Thyroid gland (tissue), 4 donors: Measurements from ENCODE around the gene ARHGAP4. TPM values are rescaled to one million over a fixed set of nuclear protein-coding genes. Genes with fewer than 3 reads are reported as not detected.

Source experiments
- DNase-seq, 2 donors: peaks; one replicate each; pipeline ENCODE4 v3.0.0-alpha.2; 2019
- H3K27ac ChIP-seq, 3 donors: fragments of 200-600 bp; sonication (generic); 1 replicate in 2 of 3; 2 replicates in 1 of 3; pipeline ENCODE4 v1.5.1; 2016 to 2019; ENCODE audit warnings: mild to moderate bottlenecking in 1 of 3, moderate library complexity in 1 of 3
- H3K27me3 ChIP-seq: fragments of 200-600 bp; sonication (generic); one replicate; pipeline ENCODE4 v1.5.1; 2019
- H3K36me3 ChIP-seq, 2 donors: fragments of 200-600 bp; sonication (generic); one replicate each; pipeline ENCODE4 v1.5.1; 2016 to 2019
- H3K4me1 ChIP-seq, 2 donors: fragments of 200-600 bp; sonication (generic); one replicate each; pipeline ENCODE4 v1.5.1; 2017 to 2019
- H3K4me3 ChIP-seq, 3 donors: fragments of 200-600 bp; sonication (generic); replicated peaks in 1 of 3; 1 replicate in 2 of 3; 2 replicates in 1 of 3; pipeline ENCODE4 v1.5.1; 2016; ENCODE audit warnings: mild to moderate bottlenecking in 1 of 3
- H3K9me3 ChIP-seq: fragments of 200-600 bp; sonication (generic); one replicate; pipeline ENCODE4 v1.5.1; 2017
- POLR2A ChIP-seq, 2 donors: fragments of 450-650 bp; IDR thresholded peaks; one replicate each; pipeline ENCODE4 v1.6.1; 2017; ENCODE audit warnings: antibody characterized with exemption in 2 of 2, mild to moderate bottlenecking in 2 of 2, moderate library complexity in 1 of 2
- WGBS, 2 donors: methylation state at CpG; one replicate each; pipeline ENCODE4 v1.1.5; 2017; 5-methylcytosine and 5-hydroxymethylcytosine counted together
- intact Hi-C: fragments of 100-400 bp; cut with DNase I; formaldehyde crosslinking; loops from one replicate; pipeline ENCODE4 v1.15.1; 2023
- total RNA-seq, 4 donors: library from RNA; depleted of rRNA; stranded (reverse); fragments of >200 nt; gene quantifications; one replicate each; pipeline ENCODE4 v1.2.3, GENCODE V29; 2016
- TF ChIP-seq, protein P1 (sequence below), 6 experiments: fragments of 200-600 bp in 3 of 6; fragments of 450-650 bp in 3 of 6; sonication (generic) in 3 of 6; IDR thresholded peaks; one replicate each; pipeline ENCODE4 v1.5.1; 2016 to 2019; ENCODE audit warnings: antibody characterized with exemption in 6 of 6, mild to moderate bottlenecking in 2 of 6, inconsistent platforms in 1 of 6, moderate library complexity in 1 of 6

The ARHGAP4 gene
- total RNA-seq = 10 to 100 TPM in 2 of 4 donors, 1 to 10 TPM in 2; 6.5 to 37.0 (median 12.2) TPM

DNA sequence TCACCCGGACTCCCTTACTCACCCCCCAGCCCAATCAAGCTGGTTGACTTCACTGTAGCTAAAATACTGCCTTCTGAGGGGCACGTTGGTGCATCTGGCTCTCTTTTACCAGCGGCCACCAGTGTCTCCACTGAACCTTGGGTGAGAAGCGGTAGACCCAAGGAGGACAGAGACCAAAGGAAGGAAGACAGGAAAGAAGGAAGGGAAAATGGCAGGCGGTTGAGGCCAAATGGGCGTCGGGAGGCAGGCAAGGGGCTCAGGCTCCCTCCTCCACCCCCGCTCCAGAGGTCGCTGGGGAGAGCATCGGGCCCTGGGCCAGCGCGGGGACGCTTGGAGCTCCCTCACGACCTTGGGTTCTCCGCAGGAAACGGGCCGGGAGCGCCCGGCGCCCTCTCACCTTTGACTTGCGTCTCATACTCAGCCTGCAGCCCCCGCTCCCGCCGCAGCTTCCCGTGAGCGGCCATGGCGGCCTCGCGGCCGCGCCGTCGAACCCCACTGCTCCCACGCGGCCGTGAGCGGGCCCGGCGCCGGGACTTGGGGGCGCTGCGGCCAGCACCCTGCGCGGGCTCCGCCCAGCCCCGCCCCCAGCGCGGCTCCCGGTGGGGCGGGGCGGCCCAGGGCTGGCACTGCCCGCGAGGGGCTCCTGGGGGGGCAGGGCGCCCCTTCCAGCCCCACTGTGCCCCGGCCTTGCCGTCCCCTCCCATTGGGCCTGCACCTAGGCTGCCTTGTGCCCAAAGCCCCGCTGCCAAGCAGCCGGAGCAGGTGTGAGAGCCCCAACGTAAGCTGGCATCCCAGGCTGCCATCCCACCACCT, at the start of gene ARHGAP4:
TSS of gene ARHGAP4 (minus strand) at position 526 of the 813 bp plus-strand sequence. CDS start at position 464, 62 bp downstream.
- peak within 1 kb of the TSS in 1 of 3 donors; percentile 49 for H3K4me3 ChIP-seq
- TF ChIP-seq, protein P1, sequence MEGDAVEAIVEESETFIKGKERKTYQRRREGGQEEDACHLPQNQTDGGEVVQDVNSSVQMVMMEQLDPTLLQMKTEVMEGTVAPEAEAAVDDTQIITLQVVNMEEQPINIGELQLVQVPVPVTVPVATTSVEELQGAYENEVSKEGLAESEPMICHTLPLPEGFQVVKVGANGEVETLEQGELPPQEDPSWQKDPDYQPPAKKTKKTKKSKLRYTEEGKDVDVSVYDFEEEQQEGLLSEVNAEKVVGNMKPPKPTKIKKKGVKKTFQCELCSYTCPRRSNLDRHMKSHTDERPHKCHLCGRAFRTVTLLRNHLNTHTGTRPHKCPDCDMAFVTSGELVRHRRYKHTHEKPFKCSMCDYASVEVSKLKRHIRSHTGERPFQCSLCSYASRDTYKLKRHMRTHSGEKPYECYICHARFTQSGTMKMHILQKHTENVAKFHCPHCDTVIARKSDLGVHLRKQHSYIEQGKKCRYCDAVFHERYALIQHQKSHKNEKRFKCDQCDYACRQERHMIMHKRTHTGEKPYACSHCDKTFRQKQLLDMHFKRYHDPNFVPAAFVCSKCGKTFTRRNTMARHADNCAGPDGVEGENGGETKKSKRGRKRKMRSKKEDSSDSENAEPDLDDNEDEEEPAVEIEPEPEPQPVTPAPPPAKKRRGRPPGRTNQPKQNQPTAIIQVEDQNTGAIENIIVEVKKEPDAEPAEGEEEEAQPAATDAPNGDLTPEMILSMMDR (IDR thresholded peaks at IDR 0.05) = no peak
- TF ChIP-seq POLR2A (IDR thresholded peaks at IDR 0.05) = no peak
- H3K36me3 ChIP-seq = no peaks in the 10 kb centered on the region
- 33 to 40% methylated on average over 4 to 9 of the region's 59 CpGs for WGBS, 2 donors
- H3K27ac ChIP-seq = peak within 1 kb of the TSS in 1 of 3 donors; percentile 83
- no peaks in the 10 kb centered on the region for H3K27me3 ChIP-seq
- peaks cover 4 to 20% of the 10 kb centered on the region in 2 donors for H3K4me1 ChIP-seq
- no peak for DNase-seq
- no peaks in the 10 kb centered on the region for H3K9me3 ChIP-seq
- intact Hi-C loops = no loop called here

DNA sequence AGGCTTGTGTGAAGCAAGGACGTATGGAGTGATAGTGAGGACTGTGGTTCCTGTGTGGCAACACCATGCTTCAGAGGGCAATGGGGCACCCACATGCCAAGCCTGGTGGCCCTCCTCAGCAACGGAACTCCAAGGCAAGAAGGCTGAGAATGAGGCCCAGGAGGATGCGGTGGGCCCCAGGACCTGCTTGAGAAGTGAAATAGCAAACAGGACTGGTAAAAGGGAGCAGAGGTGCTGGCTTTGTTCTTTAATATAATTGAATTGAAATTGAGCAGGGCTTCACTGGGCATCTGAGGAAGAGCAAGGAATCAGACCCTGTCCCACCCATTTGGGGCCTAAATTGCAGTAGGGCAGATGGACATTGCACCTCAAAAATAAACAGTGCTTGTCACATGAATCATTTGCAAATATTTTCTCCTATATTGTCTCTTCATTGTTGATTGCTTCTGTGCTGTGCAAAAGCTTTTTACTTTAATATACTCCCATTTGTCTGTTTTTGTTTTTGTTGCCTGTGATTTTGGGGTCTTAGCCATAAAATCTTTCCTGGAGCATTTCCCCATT, 48.7 kb upstream of the ARHGAP4 start:
- Histone ChIP-seq H3K9me3 (no peaks in the 10 kb centered on the region), H3K27ac (no peak overlapping the region), H3K36me3 (no peaks in the 10 kb centered on the region), H3K4me1 (peaks cover 1 to 12% of the 10 kb centered on the region in 2 donors), H3K27me3 (no peaks in the 10 kb centered on the region), H3K4me3 (no peak overlapping the region)
- 81 to 89% methylated on average over 3 of the region's 3 CpGs for WGBS, 2 donors
- intact Hi-C loops = no loop called here
- no peak for DNase-seq
- TF ChIP-seq POLR2A (IDR thresholded peaks at IDR 0.05) = no peak
- TF ChIP-seq, protein P1 (IDR thresholded peaks at IDR 0.05) = no peak

DNA sequence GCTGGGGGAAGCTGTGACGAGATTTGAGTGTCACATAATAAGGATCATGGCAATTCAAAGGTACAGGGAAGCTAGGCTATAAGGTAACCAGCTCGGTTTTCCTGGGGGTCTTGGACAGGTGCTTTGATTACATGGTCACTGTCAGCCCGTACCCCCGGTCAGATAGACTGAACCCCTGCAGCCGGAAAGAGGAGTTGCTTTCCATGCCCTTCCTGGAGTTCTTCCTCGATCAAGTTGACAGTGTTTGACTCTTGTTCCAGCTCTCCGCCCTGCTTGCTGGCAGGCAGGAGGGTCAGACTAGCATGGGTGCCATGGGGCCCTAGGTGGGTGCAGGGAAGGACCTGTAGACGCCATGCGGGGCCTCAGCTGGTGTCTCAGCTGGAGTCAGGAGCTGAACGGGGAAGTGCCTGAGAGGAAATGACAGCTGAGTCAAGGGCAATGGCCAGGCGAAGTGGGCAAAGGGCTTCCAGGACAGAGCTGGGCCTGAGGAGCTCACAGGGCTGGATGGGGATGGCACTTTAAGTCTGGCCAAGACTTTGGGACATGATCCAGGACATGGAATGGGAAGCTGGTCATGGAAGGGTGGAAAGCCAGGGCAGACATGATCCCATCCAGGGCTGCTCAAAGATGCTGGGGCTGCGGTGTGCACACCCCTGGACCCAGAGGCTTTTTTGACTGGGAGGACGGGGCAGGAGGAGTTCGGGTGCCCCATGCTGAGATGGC, 48.1 kb upstream of the ARHGAP4 start:
- no peaks in the 10 kb centered on the region for H3K9me3 ChIP-seq
- intact Hi-C loops = no loop called here
- DNase-seq = no peak
- no peaks in the 10 kb centered on the region for H3K36me3 ChIP-seq
- peaks cover 7 to 19% of the 10 kb centered on the region in 2 donors for H3K4me1 ChIP-seq
- no peak overlapping the region for H3K27ac ChIP-seq
- H3K27me3 ChIP-seq = no peaks in the 10 kb centered on the region
- TF ChIP-seq, protein P1 (IDR thresholded peaks at IDR 0.05) = no peak
- TF ChIP-seq POLR2A (IDR thresholded peaks at IDR 0.05) = no peak
- 80 to 83% methylated on average over 8 to 11 of the region's 14 CpGs for WGBS, 2 donors
- no peak overlapping the region for H3K4me3 ChIP-seq

DNA sequence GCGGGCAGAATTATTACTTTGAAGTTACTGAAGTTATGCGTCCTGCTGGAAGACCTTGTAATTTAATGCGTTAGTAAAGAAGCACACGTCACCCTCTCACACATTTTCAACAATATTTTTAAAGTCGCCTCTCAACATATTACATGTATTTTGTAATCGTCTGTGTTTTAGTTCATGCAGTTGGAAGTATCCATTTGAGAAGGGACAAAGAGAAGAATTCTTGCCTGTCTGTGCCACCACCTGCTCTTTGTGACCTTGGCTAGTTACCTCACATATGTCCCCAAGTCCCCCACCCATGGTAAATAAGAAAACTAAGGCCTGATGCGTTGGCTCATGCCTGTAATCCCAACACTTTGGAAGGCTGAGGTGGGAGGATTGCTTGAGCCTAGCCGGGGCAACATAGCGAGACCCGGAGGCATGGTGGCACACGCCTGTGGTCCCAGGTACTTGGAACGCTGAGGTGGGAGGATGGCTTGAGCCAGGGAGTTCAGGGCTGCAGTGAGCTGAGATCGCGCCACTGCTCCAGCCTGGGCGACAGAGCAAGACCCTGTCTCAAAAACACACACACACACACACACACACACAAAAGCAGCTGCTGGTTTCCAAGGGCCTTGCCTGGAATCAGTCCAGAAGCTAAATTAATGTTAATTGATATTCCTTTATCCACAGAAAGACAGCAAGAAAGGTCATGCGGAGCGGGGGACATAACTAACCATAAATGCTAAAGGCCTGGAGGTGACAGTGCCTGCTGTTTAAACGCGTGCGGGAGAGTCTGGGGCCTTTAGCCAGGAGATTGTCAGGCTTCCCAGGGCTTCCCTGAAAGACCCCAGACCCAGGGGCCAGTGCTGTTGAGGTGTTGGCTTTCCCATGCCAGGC, 47.3 kb upstream of the ARHGAP4 start:
- DNase-seq = no peak
- TF ChIP-seq, protein P1 (IDR thresholded peaks at IDR 0.05) = no peak
- TF ChIP-seq POLR2A (IDR thresholded peaks at IDR 0.05) = no peak
- WGBS, 2 donors = 31 to 38% methylated on average over 13 to 14 of the region's 20 CpGs

More for the DNA sequence above, 47.3 kb upstream of the ARHGAP4 start:
- Histone ChIP-seq H3K36me3 (no peaks in the 10 kb centered on the region), H3K4me3 (peak overlapping the region in 2 of 3 donors; percentile 11 to 13), H3K9me3 (no peaks in the 10 kb centered on the region), H3K27ac (peak overlapping the region; percentile 53 to 98 (median 59)), H3K4me1 (peaks cover 12 to 27% of the 10 kb centered on the region in 2 donors), H3K27me3 (no peaks in the 10 kb centered on the region)
- intact Hi-C loops = no loop called here
